Loucy (cell line): ENCODE measurements around the gene ILF3.

ENCODE experiments used
- H2AFZ ChIP-seq: fragments of 200-600 bp; sonication (generic); 2 replicates; pipeline ENCODE4 v1.6.0; 2016; ENCODE audit warnings: antibody characterized with exemption, mild to moderate bottlenecking, low read length, moderate library complexity
- H3F3A ChIP-seq: fragments of 200-600 bp; 2 replicates; pipeline ENCODE4 v1.6.0; 2016; ENCODE audit warnings: antibody characterized with exemption, low read depth, mild to moderate bottlenecking
- H3K27me3 ChIP-seq: fragments of 200-600 bp; sonication (generic); 2 replicates; pipeline ENCODE4 v1.6.1; 2014; ENCODE audit warnings: low read length, mild to moderate bottlenecking; ENCODE audit not compliant: insufficient read depth, poor library complexity, severe bottlenecking
- H3K36me3 ChIP-seq: fragments of 200-600 bp; sonication (generic); 2 replicates; pipeline ENCODE4 v1.6.1; 2016; ENCODE audit warnings: low read length; ENCODE audit not compliant: insufficient read depth
- H3K4me1 ChIP-seq: fragments of 200-600 bp; sonication (generic); 2 replicates; pipeline ENCODE4 v1.5.1; 2014; ENCODE audit warnings: low read length, mild to moderate bottlenecking; ENCODE audit not compliant: insufficient read depth, poor library complexity, severe bottlenecking
- H3K4me2 ChIP-seq: fragments of 200-600 bp; sonication (generic); 2 replicates; pipeline ENCODE4 v1.6.0; 2014; ENCODE audit warnings: antibody characterized with exemption, low read length, low read depth, mild to moderate bottlenecking; ENCODE audit not compliant: poor library complexity, severe bottlenecking
- H3K4me3 ChIP-seq: fragments of 200-600 bp; sonication (generic); 2 replicates; pipeline ENCODE4 v1.5.1; 2014; ENCODE audit warnings: low read length, mild to moderate bottlenecking, mixed read lengths; ENCODE audit not compliant: poor library complexity, severe bottlenecking
- H3K79me2 ChIP-seq: fragments of 200-600 bp; sonication (generic); 2 replicates; pipeline ENCODE4 v1.6.1; 2014; ENCODE audit warnings: low read length; ENCODE audit not compliant: insufficient read depth
- H3K9ac ChIP-seq: fragments of 200-600 bp; sonication (generic); 2 replicates; pipeline ENCODE4 v1.6.0; 2014; ENCODE audit warnings: mild to moderate bottlenecking, low read depth, low read length, moderate library complexity; ENCODE audit not compliant: poor library complexity, severe bottlenecking
- H3K9me2 ChIP-seq: fragments of 200-600 bp; sonication (generic); replicated peaks from 2 replicates; pipeline ENCODE4 v1.6.1; 2016; ENCODE audit warnings: low read depth, low read length, mixed read lengths
- H3K9me3 ChIP-seq: fragments of 200-600 bp; sonication (generic); 2 replicates; pipeline ENCODE4 v1.6.1; 2014; ENCODE audit warnings: mild to moderate bottlenecking, antibody characterized with exemption, low read length, low read depth; ENCODE audit not compliant: insufficient read depth
- H4K20me1 ChIP-seq: fragments of 200-600 bp; sonication (generic); 2 replicates; pipeline ENCODE4 v1.6.0; 2014; ENCODE audit warnings: antibody characterized with exemption, low read length, mild to moderate bottlenecking; ENCODE audit not compliant: insufficient read depth, poor library complexity, severe bottlenecking
- CTCF ChIP-seq: fragments of 200-600 bp; sonication (generic); conservative IDR thresholded peaks from 2 replicates; pipeline ENCODE4 v1.5.1; 2014; ENCODE audit warnings: mild to moderate bottlenecking, antibody characterized with exemption, low read length
- EZH2phosphoT487 ChIP-seq: fragments of 200-600 bp; IDR thresholded peaks from 2 replicates; pipeline ENCODE4 v1.6.1; 2018; ENCODE audit warnings: antibody characterized with exemption, mild to moderate bottlenecking, moderate library complexity, borderline replicate concordance

Gene ILF3

GRCh38 chr19:10720607-10721125 lies 66.5 kb downstream of the ILF3 start:
- peak overlapping the region; percentile 41 for H3K9ac ChIP-seq
- H3F3A ChIP-seq: no peaks in the 10 kb centered on the region
- peak overlapping the region; percentile 55 for H3K4me3 ChIP-seq
- no peaks in the 10 kb centered on the region for H3K27me3 ChIP-seq
- no peak overlapping the region for H2AFZ ChIP-seq
- H3K9me2 ChIP-seq: no peaks in the 10 kb centered on the region
- peaks cover 66% of the 10 kb centered on the region for H4K20me1 ChIP-seq
- peaks cover 76% of the 10 kb centered on the region for H3K79me2 ChIP-seq
- H3K36me3 ChIP-seq: no peaks in the 10 kb centered on the region
- TF ChIP-seq EZH2phosphoT487 (no peak), CTCF (no peak)
- H3K4me1 ChIP-seq: peaks cover 27% of the 10 kb centered on the region
- H3K9me3 ChIP-seq: no peaks in the 10 kb centered on the region
- H3K4me2 ChIP-seq: peak overlapping the region; percentile 97

- no peaks in the 10 kb centered on the region for H3K27me3 ChIP-seq
- H3K4me1 ChIP-seq: peaks cover 27% of the 10 kb centered on the region
- no peak overlapping the region for H3K4me3 ChIP-seq
- no peaks in the 10 kb centered on the region for H3K9me3 ChIP-seq
- H3K9ac ChIP-seq: no peak overlapping the region
- H3K36me3 ChIP-seq: no peaks in the 10 kb centered on the region
- no peak overlapping the region for H3K4me2 ChIP-seq
- H3F3A ChIP-seq: no peaks in the 10 kb centered on the region
- H4K20me1 ChIP-seq: peaks cover 83% of the 10 kb centered on the region
- no peak overlapping the region for H2AFZ ChIP-seq
- peaks cover 97% of the 10 kb centered on the region for H3K79me2 ChIP-seq
- no peaks in the 10 kb centered on the region for H3K9me2 ChIP-seq
- TF ChIP-seq CTCF (no peak), EZH2phosphoT487 (no peak)
Measured at GRCh38 chr19:10723591-10723990, 69.4 kb downstream of the ILF3 start.

- no peaks in the 10 kb centered on the region for H3K9me2 ChIP-seq
- peaks cover 96% of the 10 kb centered on the region for H3K79me2 ChIP-seq
- H3K9me3 ChIP-seq: no peaks in the 10 kb centered on the region
- H3K27me3 ChIP-seq: no peaks in the 10 kb centered on the region
- no peak overlapping the region for H3K4me2 ChIP-seq
- peaks cover 21% of the 10 kb centered on the region for H3K4me1 ChIP-seq
- TF ChIP-seq CTCF (no peak), EZH2phosphoT487 (no peak)
- peaks cover 79% of the 10 kb centered on the region for H4K20me1 ChIP-seq
- H3K36me3 ChIP-seq: no peaks in the 10 kb centered on the region
- no peak overlapping the region for H3K4me3 ChIP-seq
- no peak overlapping the region for H3K9ac ChIP-seq
- H3F3A ChIP-seq: no peaks in the 10 kb centered on the region
- no peak overlapping the region for H2AFZ ChIP-seq
Measured at GRCh38 chr19:10724573-10725071, 70.5 kb downstream of the ILF3 start.
